ENCODE data around the gene PHF1. TPM values are rescaled to one million over a fixed set of nuclear protein-coding genes. Genes with fewer than 3 reads are reported as not detected.

PHF1 gene
- total RNA-seq, 2 donors from 2014 or later: 448 to 472 TPM

DNA sequence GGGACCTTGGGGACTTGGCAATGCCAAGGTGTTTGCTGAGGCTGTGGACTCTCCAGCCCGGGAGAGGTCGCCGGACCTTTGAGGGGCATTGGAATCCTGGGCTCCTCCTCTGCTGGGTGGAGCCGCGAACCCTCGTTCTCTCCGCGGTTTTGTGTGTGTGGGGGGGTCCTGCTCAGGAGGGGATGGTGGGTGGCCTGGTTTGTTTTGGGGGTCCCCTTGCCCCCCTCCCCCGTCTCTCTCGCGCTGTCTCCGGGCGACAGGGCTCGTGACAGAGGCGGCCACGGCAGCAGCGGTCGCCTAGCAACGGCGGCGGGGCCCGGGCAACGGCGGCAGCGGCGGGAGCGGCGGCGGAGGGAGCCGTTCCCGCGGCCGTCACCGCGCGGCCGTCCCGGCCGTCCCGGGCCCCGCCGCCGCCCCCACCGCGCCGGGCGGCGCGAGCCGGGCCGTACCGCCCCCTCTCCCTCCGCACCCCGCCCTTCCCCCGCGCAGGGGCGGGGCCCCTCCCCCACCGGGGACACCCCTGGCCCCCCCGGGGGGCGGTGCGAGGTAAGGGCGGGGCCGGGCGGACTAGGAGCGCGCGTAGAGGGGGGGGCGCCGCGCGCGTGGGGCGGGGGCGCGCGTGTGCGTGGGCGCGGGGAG lies 16.9 kb downstream of the PHF1 start:
- Mint-ChIP-seq H3K36me3 (ENCODE audit: low read depth) (peaks cover 4% of the 10 kb centered on the region), H3K4me3 (peak overlapping the region; percentile 99), H3K27ac (peak overlapping the region; percentile 100), H3K27me3 (no peaks in the 10 kb centered on the region), H3K4me1 (peaks cover 79% of the 10 kb centered on the region)
- H3K9me3 ChIP-seq (ENCODE audit: control insufficient read depth, low read length, poor library complexity, severe bottlenecking): no peaks in the 10 kb centered on the region
- DNase-seq (peak; percentile 54 to 70 (median 68)), ATAC-seq (peak; percentile 8)

DNA sequence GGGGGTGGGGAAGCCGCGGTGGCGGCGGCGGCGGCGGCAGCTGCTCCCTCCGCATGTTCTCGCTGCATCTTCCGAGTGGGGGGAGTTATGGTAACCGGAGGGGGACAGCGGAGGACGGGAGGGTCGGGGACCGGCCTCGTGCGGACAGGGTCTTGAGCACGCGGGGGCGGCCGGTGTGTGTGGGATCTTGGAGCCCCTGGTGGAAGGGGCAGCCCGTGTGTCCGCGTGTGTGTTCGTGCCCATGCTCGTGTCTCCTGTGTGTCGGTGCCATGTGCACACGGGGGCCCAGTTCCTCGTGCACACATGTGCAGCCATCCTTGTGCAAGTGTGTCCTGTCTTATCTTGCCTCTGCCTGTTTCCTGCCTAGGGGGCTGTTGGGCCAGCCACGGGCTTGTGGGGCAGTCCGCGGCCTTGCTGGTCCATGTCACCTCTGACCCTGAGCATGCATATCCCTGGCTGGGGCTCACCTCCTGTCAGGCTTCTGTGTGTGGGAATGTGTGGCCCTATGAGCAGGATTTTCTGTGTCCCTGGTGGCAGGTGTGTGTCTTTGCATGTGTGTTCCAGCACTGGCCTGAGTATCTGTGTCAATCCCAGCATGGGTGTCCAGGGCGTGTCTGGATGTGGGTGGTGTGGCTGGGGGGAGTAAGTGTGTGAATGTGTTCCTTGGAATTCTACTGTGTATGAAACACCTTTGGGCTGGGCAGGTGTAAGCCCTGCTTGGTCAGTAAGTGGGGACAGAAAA lies 17.6 kb downstream of the PHF1 start:
- no peak for ATAC-seq
- Mint-ChIP-seq H3K4me1 (peaks cover 78% of the 10 kb centered on the region), H3K4me3 (peak overlapping the region; percentile 93), H3K27ac (peak overlapping the region; percentile 100), H3K36me3 (ENCODE audit: low read depth) (peaks cover 8% of the 10 kb centered on the region), H3K27me3 (no peaks in the 10 kb centered on the region)
- no peaks in the 10 kb centered on the region for H3K9me3 ChIP-seq (ENCODE audit: control insufficient read depth, low read length, poor library complexity, severe bottlenecking)
- no peak for DNase-seq

DNA sequence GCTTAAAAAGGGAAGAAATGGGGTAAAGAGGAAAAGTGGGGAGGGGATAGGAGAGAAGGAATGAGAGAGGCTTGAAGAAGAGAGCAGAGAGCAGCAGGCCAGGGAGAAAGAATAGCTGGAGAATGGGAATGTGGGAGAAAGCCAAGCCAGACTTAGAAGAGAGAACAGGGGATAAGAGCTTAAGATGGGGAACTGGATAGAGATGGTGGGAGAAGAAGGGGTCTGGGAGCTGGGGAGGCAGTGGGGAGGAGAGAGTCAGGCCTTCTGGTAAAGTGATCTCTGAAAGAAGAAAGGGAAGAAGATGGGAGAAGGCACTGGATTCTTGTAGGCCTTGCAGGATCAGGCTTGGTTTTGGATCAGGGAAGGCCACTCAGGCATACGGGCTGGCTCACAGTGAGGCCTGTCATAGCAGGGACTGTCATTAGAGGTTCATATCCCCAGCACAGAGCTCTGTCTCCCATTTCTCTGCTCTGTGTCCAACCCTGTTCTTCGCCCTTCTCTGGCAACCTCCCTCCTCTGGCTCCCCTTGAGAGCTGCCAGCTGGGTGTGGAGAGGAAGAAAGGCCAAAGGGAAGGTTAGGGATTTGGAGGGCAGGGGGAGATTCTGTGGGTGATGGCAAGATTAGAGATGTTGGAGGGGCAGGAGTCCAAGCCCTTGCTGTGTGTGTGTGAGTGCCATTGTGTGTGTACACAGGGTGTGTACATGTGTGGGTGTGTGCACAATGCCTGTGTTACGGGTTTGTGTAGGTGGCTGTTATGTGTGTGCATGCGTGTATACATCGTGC lies 18.3 kb downstream of the PHF1 start:
- ATAC-seq: no peak
- DNase-seq: no peak
- peak overlapping the region; percentile 100 for H3K27ac Mint-ChIP-seq
- peaks cover 79% of the 10 kb centered on the region for H3K4me1 Mint-ChIP-seq
- H3K4me3 Mint-ChIP-seq: peak overlapping the region; percentile 93
- no peaks in the 10 kb centered on the region for H3K27me3 Mint-ChIP-seq
- H3K9me3 ChIP-seq (ENCODE audit: control insufficient read depth, low read length, poor library complexity, severe bottlenecking): no peaks in the 10 kb centered on the region
- peaks cover 12% of the 10 kb centered on the region for H3K36me3 Mint-ChIP-seq (ENCODE audit: low read depth)

DNA sequence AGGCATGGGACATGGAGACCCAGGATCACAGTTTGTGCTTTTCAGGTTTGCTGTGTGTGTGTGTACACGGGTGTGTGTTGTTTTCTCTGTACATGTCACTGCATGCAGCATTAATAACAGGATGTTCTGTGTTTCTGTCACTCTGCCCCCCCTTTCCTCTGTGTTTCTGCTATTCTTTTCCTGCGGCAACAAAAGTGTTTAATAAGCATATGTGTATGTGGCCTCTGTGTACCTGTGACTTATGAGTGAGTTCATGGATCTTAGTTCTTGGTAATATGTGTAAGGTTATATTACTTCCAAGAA lies 18.9 kb downstream of the PHF1 start:
- DNase-seq: no peak
- Mint-ChIP-seq H3K27me3 (no peaks in the 10 kb centered on the region), H3K4me1 (peaks cover 75% of the 10 kb centered on the region), H3K36me3 (ENCODE audit: low read depth) (peaks cover 13% of the 10 kb centered on the region), H3K27ac (peak overlapping the region; percentile 100), H3K4me3 (peak overlapping the region; percentile 93)
- no peak for ATAC-seq
- no peaks in the 10 kb centered on the region for H3K9me3 ChIP-seq (ENCODE audit: control insufficient read depth, low read length, poor library complexity, severe bottlenecking)

DNA sequence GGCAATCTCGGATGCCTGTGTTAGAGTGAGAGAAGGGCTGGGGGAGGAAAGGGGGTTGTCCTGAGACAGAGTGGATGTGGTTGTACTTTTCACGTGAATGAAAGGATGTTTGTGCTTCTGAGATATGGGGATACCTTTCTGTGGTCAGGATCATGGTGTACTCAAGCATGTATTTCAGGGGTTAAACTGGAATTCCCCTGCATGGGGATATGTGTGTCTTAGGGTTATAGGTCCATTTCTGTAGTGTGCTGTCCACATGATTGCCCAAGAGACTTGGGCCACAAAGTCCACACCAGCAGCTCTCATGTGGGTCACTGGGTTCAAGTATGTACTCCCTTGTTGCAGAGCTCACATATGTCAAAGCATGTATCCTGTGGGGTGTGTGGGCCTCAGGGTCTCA lies 19.5 kb downstream of the PHF1 start:
- no peaks in the 10 kb centered on the region for H3K9me3 ChIP-seq (ENCODE audit: control insufficient read depth, low read length, poor library complexity, severe bottlenecking)
- Mint-ChIP-seq H3K27ac (peak overlapping the region; percentile 100), H3K27me3 (no peaks in the 10 kb centered on the region), H3K4me1 (peaks cover 71% of the 10 kb centered on the region), H3K4me3 (peak overlapping the region; percentile 93), H3K36me3 (ENCODE audit: low read depth) (peaks cover 10% of the 10 kb centered on the region)
- ATAC-seq (peak; percentile 4), DNase-seq (no peak)

DNA sequence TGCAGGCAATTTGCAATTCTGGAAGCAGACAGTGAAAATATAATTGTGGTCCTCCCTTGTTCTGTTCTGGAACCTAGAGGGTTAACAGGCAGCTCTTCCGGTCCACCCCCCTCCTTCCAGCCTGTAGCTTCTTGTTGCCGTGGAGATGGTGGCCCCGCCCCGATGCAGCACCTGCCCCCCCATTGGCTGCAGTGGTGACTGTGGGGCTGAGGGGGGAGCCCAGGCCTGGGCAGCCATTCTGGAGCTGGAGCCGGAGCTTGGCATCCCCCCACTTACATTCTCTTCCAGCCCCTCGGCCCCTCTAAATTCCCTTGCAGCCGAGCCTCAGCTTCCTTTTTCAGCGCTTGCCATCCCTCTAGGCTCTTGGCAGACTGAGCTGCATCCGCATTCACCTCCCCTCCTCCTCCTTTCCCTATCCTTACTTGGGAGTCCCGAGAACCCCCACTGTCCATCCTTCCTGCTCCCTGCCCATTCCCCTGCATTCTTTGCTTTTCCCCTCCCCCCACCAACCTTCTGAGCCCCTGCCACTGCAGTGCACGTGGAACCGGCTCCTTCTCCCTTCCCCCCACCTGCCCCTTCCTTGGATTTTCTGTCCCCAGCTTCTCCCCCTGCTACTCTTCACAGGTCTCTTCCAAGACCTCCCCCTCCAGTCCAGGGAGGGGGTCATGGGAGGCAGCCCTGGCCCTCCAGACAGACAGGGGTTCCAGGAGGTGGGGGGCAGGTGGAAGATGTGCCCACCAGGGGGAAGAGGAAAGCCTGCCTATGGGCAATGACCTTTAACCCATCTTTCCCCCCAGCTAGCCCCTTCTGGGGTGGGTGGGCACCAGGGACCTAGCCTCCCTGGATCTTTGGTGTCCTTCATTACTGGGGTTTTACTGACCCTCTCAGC lies 20.4 kb downstream of the PHF1 start:
- peaks cover 10% of the 10 kb centered on the region for H3K36me3 Mint-ChIP-seq (ENCODE audit: low read depth)
- peak overlapping the region; percentile 100 for H3K27ac Mint-ChIP-seq
- peak; percentile 65 for ATAC-seq

DNA sequence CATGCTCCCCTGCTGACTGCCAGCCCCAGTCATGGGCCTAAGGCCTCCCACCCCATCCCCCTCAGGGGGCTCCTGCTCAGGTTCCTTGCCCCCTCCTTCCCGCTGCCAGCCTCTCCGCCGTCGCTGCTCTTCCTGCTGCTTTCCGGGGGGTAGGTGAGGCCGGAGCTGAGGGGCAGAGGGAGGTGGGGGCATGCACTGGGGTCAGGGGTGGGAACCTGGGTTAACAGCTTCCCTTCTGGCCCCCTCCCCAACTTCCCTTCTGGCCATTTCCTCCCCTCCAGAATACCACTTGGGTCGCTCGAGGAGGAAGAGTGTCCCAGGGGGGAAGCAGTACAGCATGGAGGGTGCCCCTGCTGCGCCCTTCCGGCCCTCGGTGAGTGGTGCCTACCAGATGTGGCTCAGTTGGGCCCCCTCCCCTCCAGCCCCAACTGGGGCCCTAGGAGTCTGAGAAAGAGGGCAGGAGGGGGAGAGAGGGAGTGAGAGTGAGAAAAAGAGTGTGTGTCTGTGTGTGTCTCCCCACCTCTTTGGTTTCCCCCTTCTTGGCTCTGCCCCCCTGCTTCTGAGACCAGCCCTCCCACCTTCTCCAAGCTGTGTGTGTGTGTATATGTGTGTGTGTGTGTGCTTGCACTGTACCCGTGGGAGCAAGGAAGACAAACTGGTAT lies 21.2 kb downstream of the PHF1 start:
- Mint-ChIP-seq H3K36me3 (ENCODE audit: low read depth) (peaks cover 12% of the 10 kb centered on the region), H3K27me3 (no peaks in the 10 kb centered on the region), H3K27ac (peak overlapping the region; percentile 100), H3K4me1 (peaks cover 60% of the 10 kb centered on the region), H3K4me3 (peak overlapping the region; percentile 79)
- no peaks in the 10 kb centered on the region for H3K9me3 ChIP-seq (ENCODE audit: control insufficient read depth, low read length, poor library complexity, severe bottlenecking)
- DNase-seq: no peak
- ATAC-seq: no peak

More for the DNA sequence above, 20.4 kb downstream of the PHF1 start:
- peak; percentile 68 to 73 (median 70) for DNase-seq
- H3K27me3 Mint-ChIP-seq: no peaks in the 10 kb centered on the region
- no peaks in the 10 kb centered on the region for H3K9me3 ChIP-seq (ENCODE audit: control insufficient read depth, low read length, poor library complexity, severe bottlenecking)
- H3K4me3 Mint-ChIP-seq: peak overlapping the region; percentile 93
- peaks cover 67% of the 10 kb centered on the region for H3K4me1 Mint-ChIP-seq

DNA sequence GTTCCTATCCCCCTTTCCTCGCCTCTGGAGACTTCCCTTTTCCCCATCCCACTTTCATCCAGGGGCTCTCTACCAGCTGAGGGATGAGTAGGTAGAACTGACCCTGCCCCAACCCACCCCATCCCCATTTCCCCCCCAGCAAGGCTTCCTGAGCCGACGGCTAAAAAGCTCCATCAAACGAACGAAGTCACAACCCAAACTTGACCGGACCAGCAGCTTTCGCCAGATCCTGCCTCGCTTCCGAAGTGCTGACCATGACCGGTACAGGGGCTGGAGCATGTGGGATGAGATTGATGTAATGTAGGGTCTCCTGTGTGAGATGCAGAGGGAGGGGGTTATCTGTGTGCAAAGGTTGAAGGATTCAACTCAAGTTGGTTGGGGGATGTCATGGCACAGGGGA lies 21.7 kb downstream of the PHF1 start:
- peak overlapping the region; percentile 100 for H3K27ac Mint-ChIP-seq
- ATAC-seq (no peak), DNase-seq (no peak)
- H3K36me3 Mint-ChIP-seq (ENCODE audit: low read depth): peaks cover 14% of the 10 kb centered on the region
- peak overlapping the region; percentile 81 for H3K4me3 Mint-ChIP-seq
- H3K4me1 Mint-ChIP-seq: peaks cover 55% of the 10 kb centered on the region
- H3K9me3 ChIP-seq (ENCODE audit: control insufficient read depth, low read length, poor library complexity, severe bottlenecking): no peaks in the 10 kb centered on the region
- H3K27me3 Mint-ChIP-seq: no peaks in the 10 kb centered on the region

DNA sequence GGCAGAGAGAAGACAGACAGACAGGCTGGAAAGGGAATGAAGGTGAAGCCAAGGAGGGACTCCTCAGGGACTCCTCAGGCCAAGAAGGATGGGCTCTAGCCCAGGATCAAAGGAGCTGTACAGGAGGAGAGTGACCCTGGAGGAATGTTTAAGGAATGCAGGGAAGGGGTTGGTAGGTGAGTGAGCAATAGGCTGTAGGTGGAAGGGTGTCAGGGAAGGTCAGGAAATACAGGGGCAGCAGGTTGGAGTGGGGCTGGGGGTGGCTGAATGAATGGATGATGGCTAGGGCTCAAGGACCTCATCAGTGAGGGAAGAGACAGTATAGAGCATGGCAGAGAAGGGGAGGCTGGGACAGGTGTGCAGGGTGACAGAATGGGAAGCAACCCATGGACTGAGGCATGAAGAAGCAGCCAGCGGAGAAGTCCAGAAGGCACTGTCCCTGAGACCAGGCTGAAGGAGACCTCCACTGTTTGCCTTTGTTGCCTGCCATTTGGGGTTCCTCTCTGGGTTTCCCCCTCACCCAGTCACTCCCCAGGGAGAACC lies 22.3 kb downstream of the PHF1 start:
- DNase-seq (no peak), ATAC-seq (no peak)
- peaks cover 55% of the 10 kb centered on the region for H3K4me1 Mint-ChIP-seq
- peak overlapping the region; percentile 100 for H3K27ac Mint-ChIP-seq
- H3K4me3 Mint-ChIP-seq: peak overlapping the region; percentile 81
- no peaks in the 10 kb centered on the region for H3K27me3 Mint-ChIP-seq
- no peaks in the 10 kb centered on the region for H3K9me3 ChIP-seq (ENCODE audit: control insufficient read depth, low read length, poor library complexity, severe bottlenecking)
- peaks cover 14% of the 10 kb centered on the region for H3K36me3 Mint-ChIP-seq (ENCODE audit: low read depth)

DNA sequence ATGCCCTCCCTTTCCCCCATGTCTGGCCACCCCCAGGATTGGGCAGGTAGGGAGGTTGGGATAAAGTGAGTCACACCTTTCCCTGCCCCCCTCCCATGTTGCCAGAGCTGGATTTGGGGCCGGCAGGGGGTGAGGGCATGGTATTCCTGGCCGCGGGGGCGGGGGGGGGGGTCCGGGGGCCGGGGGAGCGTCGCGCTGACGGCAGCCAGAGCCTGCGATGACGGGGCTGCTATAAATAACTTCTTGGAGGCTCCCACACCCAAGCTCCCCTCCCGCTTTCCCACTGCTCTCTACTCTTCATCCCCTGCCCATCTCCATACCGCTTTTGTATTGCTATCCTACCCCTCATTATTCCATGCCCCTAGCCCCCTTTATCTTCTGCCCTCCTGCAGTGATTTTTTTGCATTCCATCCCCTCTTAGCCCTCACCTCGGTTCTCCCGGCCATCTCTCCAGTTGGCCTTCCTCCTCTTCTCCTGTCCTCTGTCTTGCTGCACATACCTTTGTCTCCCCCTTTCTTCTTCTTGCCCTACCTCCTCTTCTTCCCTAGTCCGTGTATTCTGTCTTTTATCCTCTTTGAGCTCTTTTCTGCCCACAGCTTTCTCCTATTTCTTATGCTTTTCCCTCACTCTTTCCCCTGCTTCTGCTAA lies 22.9 kb downstream of the PHF1 start:
- H3K27ac Mint-ChIP-seq: peak overlapping the region; percentile 100
- H3K4me3 Mint-ChIP-seq: no peak overlapping the region
- DNase-seq (no peak), ATAC-seq (no peak)
- no peaks in the 10 kb centered on the region for H3K27me3 Mint-ChIP-seq
- no peaks in the 10 kb centered on the region for H3K9me3 ChIP-seq (ENCODE audit: control insufficient read depth, low read length, poor library complexity, severe bottlenecking)
- H3K36me3 Mint-ChIP-seq (ENCODE audit: low read depth): peaks cover 14% of the 10 kb centered on the region
- peaks cover 50% of the 10 kb centered on the region for H3K4me1 Mint-ChIP-seq

DNA sequence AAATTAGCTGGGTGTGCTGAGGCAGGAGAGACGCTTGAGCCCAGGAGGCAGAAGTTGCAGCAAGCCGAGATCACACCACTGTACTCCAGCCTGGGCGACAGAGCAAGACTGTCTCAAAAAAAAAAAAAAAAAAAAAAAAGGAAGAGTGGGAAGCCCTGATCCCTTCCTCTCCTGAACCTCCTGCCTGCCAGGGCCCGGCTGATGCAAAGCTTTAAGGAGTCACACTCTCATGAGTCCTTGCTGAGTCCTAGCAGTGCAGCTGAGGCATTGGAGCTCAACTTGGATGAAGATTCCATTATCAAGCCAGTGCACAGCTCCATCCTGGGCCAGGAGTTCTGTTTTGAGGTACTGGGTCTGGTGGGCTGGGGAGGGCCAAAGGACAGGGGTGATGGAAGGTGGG lies 24.1 kb downstream of the PHF1 start:
- Mint-ChIP-seq H3K36me3 (ENCODE audit: low read depth) (peaks cover 19% of the 10 kb centered on the region), H3K4me1 (peaks cover 47% of the 10 kb centered on the region), H3K27me3 (no peaks in the 10 kb centered on the region), H3K27ac (no peak overlapping the region), H3K4me3 (no peak overlapping the region)
- ATAC-seq (no peak), DNase-seq (no peak)
- no peaks in the 10 kb centered on the region for H3K9me3 ChIP-seq (ENCODE audit: control insufficient read depth, low read length, poor library complexity, severe bottlenecking)

DNA sequence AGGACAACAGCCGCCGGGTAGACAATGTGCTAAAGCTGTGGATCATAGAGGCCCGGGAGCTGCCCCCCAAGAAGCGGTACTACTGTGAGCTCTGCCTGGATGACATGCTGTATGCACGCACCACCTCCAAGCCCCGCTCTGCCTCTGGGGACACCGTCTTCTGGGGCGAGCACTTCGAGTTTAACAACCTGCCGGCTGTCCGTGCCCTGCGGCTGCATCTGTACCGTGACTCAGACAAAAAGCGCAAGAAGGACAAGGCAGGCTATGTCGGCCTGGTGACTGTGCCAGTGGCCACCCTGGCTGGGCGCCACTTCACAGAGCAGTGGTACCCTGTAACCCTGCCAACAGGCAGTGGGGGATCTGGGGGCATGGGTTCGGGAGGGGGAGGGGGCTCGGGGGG lies 26.9 kb downstream of the PHF1 start:
- Mint-ChIP-seq H3K36me3 (ENCODE audit: low read depth) (peaks cover 22% of the 10 kb centered on the region), H3K4me1 (peaks cover 34% of the 10 kb centered on the region), H3K4me3 (no peak overlapping the region), H3K27me3 (no peaks in the 10 kb centered on the region), H3K27ac (no peak overlapping the region)
- no peaks in the 10 kb centered on the region for H3K9me3 ChIP-seq (ENCODE audit: control insufficient read depth, low read length, poor library complexity, severe bottlenecking)
- no peak for DNase-seq
- ATAC-seq: no peak

Data from T-helper 17 cell (primary cell).